H1 (cell line): ENCODE measurements around the gene GLIS2. TPM values are rescaled to one million over a fixed set of nuclear protein-coding genes. Genes with fewer than 3 reads are reported as not detected.

Source experiments
- CTCF ChIA-PET: fragments of 300-600 bp; sonication (Branson Sonifier 250); formaldehyde crosslinking; loops from one replicate; lab custom pipeline; 2021; ENCODE audit not compliant: partially characterized antibody; lab: Charles Lee
- POLR2A ChIA-PET: fragments of 300-600 bp; sonication (Branson Sonifier 250); formaldehyde crosslinking; loops from one replicate; lab custom pipeline; 2021; ENCODE audit warnings: inconsistent platforms; ENCODE audit not compliant: partially characterized antibody; lab: Charles Lee
- DNase-seq, 2 experiments: peaks; one replicate each; pipeline versions ENCODE4 v3.0.0 to v3.0.0-alpha.2; 2010 to 2022; ENCODE audit warnings: low spot score in 2 of 2, low read depth in 1 of 2, mixed read lengths in 1 of 2
- FAIRE-seq: peaks from 2 replicates; lab custom pipeline; 2011; peaks lifted over from hg19 to GRCh38; lab: Jason Lieb, UNC
- H2AFZ ChIP-seq: 2 replicates; pipeline ENCODE4 v1.8.1; 2012; ENCODE audit warnings: low read length, inconsistent platforms
- H2AK5ac ChIP-seq: 2 replicates; pipeline ENCODE4 v1.6.1; 2013; ENCODE audit warnings: low read depth, low read length
- H2BK120ac ChIP-seq: replicated peaks from 2 replicates; pipeline ENCODE3; 2013; ENCODE audit warnings: low read depth, low read length, inconsistent platforms
- H2BK12ac ChIP-seq: 2 replicates; pipeline ENCODE4 v1.6.1; 2013; ENCODE audit warnings: low read depth, low read length
- H2BK15ac ChIP-seq: 2 replicates; pipeline ENCODE4 v1.6.1; 2013; ENCODE audit warnings: low read length
- H2BK20ac ChIP-seq: 2 replicates; pipeline ENCODE4 v1.6.1; 2013; ENCODE audit warnings: low read length
- H2BK5ac ChIP-seq: 2 replicates; pipeline ENCODE4 v1.6.1; 2013; ENCODE audit warnings: low read depth, low read length
- H3K14ac ChIP-seq: 2 replicates; pipeline ENCODE4 v1.6.1; 2013; ENCODE audit warnings: inconsistent platforms; ENCODE audit not compliant: insufficient read length
- H3K18ac ChIP-seq: 2 replicates; pipeline ENCODE4 v1.6.1; 2013; ENCODE audit warnings: low read length; ENCODE audit errors: extremely low read depth
- H3K23ac ChIP-seq: 2 replicates; pipeline ENCODE4 v1.6.1; 2013; ENCODE audit warnings: inconsistent platforms; ENCODE audit not compliant: insufficient read length
- H3K23me2 ChIP-seq: 2 replicates; pipeline ENCODE4 v1.6.1; 2013; ENCODE audit warnings: low read depth, low read length
- H3K27ac ChIP-seq: 2 replicates; pipeline ENCODE4 v1.6.1; 2011; ENCODE audit warnings: low read depth, low read length, inconsistent platforms
- H3K27me3 ChIP-seq, 4 experiments: replicated peaks in 1 of 4; 1 replicate in 1 of 4; 2 replicates in 3 of 4; pipeline versions ENCODE4 v1.6.1 to v1.8.1; 2011 to 2013; ENCODE audit warnings: low read length in 3 of 4, mild to moderate bottlenecking in 3 of 4, inconsistent platforms in 2 of 4, mixed read lengths in 2 of 4, moderate library complexity in 1 of 4; ENCODE audit not compliant: control insufficient read depth in 3 of 4, insufficient read depth in 3 of 4; ENCODE audit errors: extremely low read depth in 1 of 4
- H3K36me3 ChIP-seq, 4 experiments: 2 replicates each; pipeline versions ENCODE4 v1.6.1 to v1.8.1; 2011 to 2013; ENCODE audit warnings: mild to moderate bottlenecking in 4 of 4, low read length in 3 of 4, moderate library complexity in 2 of 4, control low read depth in 1 of 4, inconsistent platforms in 1 of 4; ENCODE audit not compliant: insufficient read depth in 4 of 4, control insufficient read depth in 2 of 4
- H3K4ac ChIP-seq: replicated peaks from 2 replicates; pipeline ENCODE3; 2013; ENCODE audit warnings: low read length, low read depth, mixed read lengths, inconsistent platforms; ENCODE audit not compliant: insufficient read length
- H3K4me1 ChIP-seq, 4 experiments: replicated peaks in 1 of 4; 1 replicate in 1 of 4; 2 replicates in 3 of 4; pipeline versions ENCODE4 v1.6.1 to v1.8.1; 2011 to 2013; ENCODE audit warnings: low read length in 3 of 4, inconsistent platforms in 2 of 4, mixed read lengths in 1 of 4; ENCODE audit not compliant: insufficient read depth in 4 of 4, control insufficient read depth in 3 of 4
- H3K4me2 ChIP-seq, 2 experiments: 2 replicates each; pipeline versions ENCODE4 v1.6.1 to v1.8.1; 2011 to 2013; ENCODE audit warnings: low read depth in 2 of 2, low read length in 2 of 2, control low read depth in 1 of 2, inconsistent platforms in 1 of 2, mild to moderate bottlenecking in 1 of 2; ENCODE audit not compliant: insufficient read depth in 1 of 2
- H3K4me3 ChIP-seq, 4 experiments: fragments of 200-600, 300-600 bp in 1 of 4; sonication (generic), shearing (Covaris generic), sonication (Bioruptor Twin) in 1 of 4; 2 replicates each; pipeline versions ENCODE4 v1.5.1 to v1.8.1; 2011 to 2016; ENCODE audit warnings: low read length in 4 of 4, low read depth in 3 of 4, control low read depth in 2 of 4, inconsistent platforms in 2 of 4, mild to moderate bottlenecking in 2 of 4, mixed read lengths in 1 of 4, moderate library complexity in 1 of 4; ENCODE audit not compliant: insufficient read depth in 2 of 4; ENCODE audit errors: extremely low read depth in 1 of 4
- H3K56ac ChIP-seq: replicated peaks from 2 replicates; pipeline ENCODE3; 2013; ENCODE audit warnings: low read depth, mild to moderate bottlenecking, mixed read lengths, low read length, inconsistent platforms; ENCODE audit not compliant: insufficient read length
- H3K79me1 ChIP-seq: 2 replicates; pipeline ENCODE4 v1.6.1; 2013; ENCODE audit warnings: low read depth, low read length, control low read depth
- H3K79me2 ChIP-seq, 2 experiments: 2 replicates each; pipeline versions ENCODE4 v1.6.1 to v1.8.1; 2012 to 2013; ENCODE audit warnings: low read length in 2 of 2, mild to moderate bottlenecking in 2 of 2, inconsistent platforms in 1 of 2; ENCODE audit not compliant: insufficient read depth in 2 of 2, control insufficient read depth in 1 of 2
- H3K9ac ChIP-seq, 4 experiments: replicated peaks in 1 of 4; 1 replicate in 1 of 4; 2 replicates in 3 of 4; pipeline versions ENCODE4 v1.6.1 to v1.8.1; 2011 to 2013; ENCODE audit warnings: low read depth in 3 of 4, low read length in 3 of 4, control low read depth in 2 of 4, mild to moderate bottlenecking in 2 of 4, moderate library complexity in 2 of 4, inconsistent platforms in 1 of 4; ENCODE audit errors: extremely low read depth in 1 of 4
- H3K9me3 ChIP-seq, 2 experiments: 2 replicates each; pipeline versions ENCODE4 v1.6.1 to v1.8.1; 2012 to 2013; ENCODE audit warnings: mild to moderate bottlenecking in 2 of 2, moderate library complexity in 2 of 2, control low read depth in 1 of 2, inconsistent platforms in 1 of 2, low read depth in 1 of 2, low read length in 1 of 2, mixed read lengths in 1 of 2; ENCODE audit not compliant: insufficient read depth in 2 of 2
- H4K20me1 ChIP-seq, 2 experiments: replicated peaks in 1 of 2; 2 replicates each; pipeline versions ENCODE3 to v1.8.1; 2011 to 2013; ENCODE audit warnings: inconsistent platforms in 2 of 2, low read length in 2 of 2, mild to moderate bottlenecking in 1 of 2; ENCODE audit not compliant: insufficient read depth in 2 of 2, control insufficient read depth in 1 of 2
- H4K5ac ChIP-seq: 2 replicates; pipeline ENCODE4 v1.6.1; 2013; ENCODE audit warnings: low read length, low read depth, mixed read lengths, inconsistent platforms; ENCODE audit not compliant: insufficient read length
- H4K8ac ChIP-seq: 2 replicates; pipeline ENCODE4 v1.8.0; 2013; ENCODE audit warnings: mild to moderate bottlenecking, moderate library complexity, low read length, inconsistent platforms; ENCODE audit not compliant: insufficient read depth; ENCODE audit errors: extremely low read depth
- H4K91ac ChIP-seq: replicated peaks from 2 replicates; pipeline ENCODE3; 2013; ENCODE audit warnings: low read length, mixed read lengths, inconsistent platforms; ENCODE audit not compliant: insufficient read length
- ASH2L ChIP-seq: fragments of 200-600, 300-600 bp; sonication (generic); IDR thresholded peaks from one replicate; pipeline ENCODE4 v1.7.1; 2017; ENCODE audit warnings: low read length
- CTBP2 ChIP-seq: IDR thresholded peaks from 2 replicates; pipeline ENCODE4 v1.7.0; 2011; ENCODE audit warnings: borderline replicate concordance, mild to moderate bottlenecking, moderate library complexity, mixed read lengths, low read length; ENCODE audit not compliant: insufficient read depth, insufficient read length
- JUND ChIP-seq: IDR thresholded peaks from 2 replicates; pipeline ENCODE4 v1.6.1; 2011; ENCODE audit warnings: mild to moderate bottlenecking, improper control_type of control experiment, low read length
- SUZ12 ChIP-seq: fragments of 200-600 bp; sonication (generic); IDR thresholded peaks from 2 replicates; pipeline ENCODE4 v1.6.1; 2012; ENCODE audit warnings: mild to moderate bottlenecking, inconsistent platforms, low read length, moderate library complexity, mixed read lengths
- WGBS, 2 experiments: shearing (Covaris generic) in 1 of 2; methylation state at CpG; one replicate each; pipeline versions ENCODE4 v1.1.6 to v1.1.7; 2013 to 2015; ENCODE audit warnings: low lambda C conversion rate in 2 of 2, mixed read lengths in 2 of 2, inconsistent platforms in 1 of 2, low coverage in 1 of 2, missing lambda C conversion rate in 1 of 2; ENCODE audit not compliant: insufficient replicate concordance in 2 of 2, insufficient coverage in 1 of 2, insufficient read length in 1 of 2; ENCODE audit errors: extremely low coverage in 1 of 2, missing lambda C conversion rate in 1 of 2; 5-methylcytosine and 5-hydroxymethylcytosine counted together
- polyA plus RNA-seq, 7 experiments: library from polyadenylated mRNA; depleted of rRNA in 3 of 7; stranded (reverse) in 5 of 7; unstranded in 2 of 7; fragments of >200 nt in 5 of 7; fragments of 200-250 nt in 2 of 7; gene quantifications; 1 replicate in 5 of 7; 2 replicates in 1 of 7; 4 replicates in 1 of 7; pipeline versions ENCODE4 v1.2.1 to v1.2.3, GENCODE V29; 2011 to 2013; ENCODE audit warnings: missing spikeins in 2 of 7, mixed read lengths in 2 of 7
- total RNA-seq: library from RNA; stranded (reverse); fragmentation: NEBNext Ultra II Directional; extraction: Animal tissue kit (Norgen Biotek cat#: 25700); gene quantifications from 2 replicates; pipeline ENCODE4 v1.2.1, GENCODE V29; 2021

Gene GLIS2
- total and polyA plus RNA-seq, 2 of the 8 experiments (the other 6 are each of a cell fraction or from before 2014, with no cell fraction given), result 4.3 to 17.4 TPM

- no peak for DNase-seq
- TF ChIP-seq CTBP2, result no peak
- TF ChIP-seq SUZ12, result no peak
- TF ChIP-seq JUND, result no peak
- no peak for TF ChIP-seq ASH2L
- H3K36me3 ChIP-seq, result no peaks in the 10 kb centered on the region
- H3K4me2 ChIP-seq, result no peak overlapping the region
- peaks cover 0 to 11% (median 11%) of the 10 kb centered on the region in 4 experiments; a peak in 6 of 7 replicates for H3K27me3 ChIP-seq
- peaks cover 13% of the 10 kb centered on the region for H3K79me1 ChIP-seq
- no peak for FAIRE-seq
- H3K14ac ChIP-seq, result no peak overlapping the region
- H2BK120ac ChIP-seq, result no peak overlapping the region
- H3K4me1 ChIP-seq, result peaks cover 0 to 49% (median 43%) of the 10 kb centered on the region in 4 experiments; a peak in 6 of 7 replicates
- no peak overlapping the region for H4K91ac ChIP-seq
- WGBS, 2 experiments, result 90% methylated on average over 5 of the region's 5 CpGs; no CpG with 5 or more reads in 1 of the 2 experiments
- no peak overlapping the region for H3K18ac ChIP-seq
- H3K23me2 ChIP-seq, result peaks cover 12% of the 10 kb centered on the region
- H3K9me3 ChIP-seq, result no peaks in the 10 kb centered on the region
- no peak overlapping the region for H3K23ac ChIP-seq
- H2AFZ ChIP-seq, result no peak overlapping the region
- CTCF ChIA-PET, result interaction anchor here (0.8 to 16.7 kb wide), 8 partner anchors 8 to 84 kb away, joined by 3 to 300 read pairs (median 4); no protein-coding TSS in a partner anchor
- no peak overlapping the region for H2BK20ac ChIP-seq
- no peak overlapping the region for H3K56ac ChIP-seq
- H3K79me2 ChIP-seq, result peaks cover 0 to 69% of the 10 kb centered on the region in 2 experiments; a peak in 3 of 4 replicates
- no peak overlapping the region for H3K4ac ChIP-seq
- POLR2A ChIA-PET, result interaction anchor here (0.9 to 3.1 kb wide), 7 partner anchors 7 to 55 kb away, joined by 3 to 16 read pairs (median 3); no protein-coding TSS in a partner anchor
- no peak overlapping the region for H3K4me3 ChIP-seq
- no peak overlapping the region for H2BK12ac ChIP-seq
- H3K9ac ChIP-seq, result no peak overlapping the region
- H2AK5ac ChIP-seq, result peak overlapping the region; percentile 60; the same call in 1 of the 2 replicates
- no peak overlapping the region for H2BK15ac ChIP-seq
- H4K8ac ChIP-seq, result no peak overlapping the region; the same call in 1 of the 2 replicates
- H4K5ac ChIP-seq, result no peak overlapping the region
- H2BK5ac ChIP-seq, result no peak overlapping the region
- H3K27ac ChIP-seq, result no peak overlapping the region
- peaks cover 19 to 26% of the 10 kb centered on the region in 2 experiments for H4K20me1 ChIP-seq
Measured at GRCh38 chr16:4318967-4319366, 3.1 kb downstream of the GLIS2 start.
